Nephron progenitor cell (in vitro differentiated cells): Measurements from ENCODE around the gene BID.

Experiments
- DNase-seq: peaks from one replicate; pipeline ENCODE4 v3.0.0; 2021
- H3K27ac Mint-ChIP-seq: 2 replicates; pipeline ENCODE4 v1.8.0; 2021; ENCODE audit warnings: mild to moderate bottlenecking, moderate library complexity, mixed read lengths
- H3K27me3 Mint-ChIP-seq: 2 replicates; pipeline ENCODE4 v1.8.0; 2021; ENCODE audit warnings: mild to moderate bottlenecking, low read depth, mixed read lengths; ENCODE audit not compliant: poor library complexity
- H3K36me3 Mint-ChIP-seq: 2 replicates; pipeline ENCODE4 v1.8.0; 2021; ENCODE audit warnings: low read depth, mixed read lengths
- H3K4me1 Mint-ChIP-seq: 2 replicates; pipeline ENCODE4 v1.8.0; 2021; ENCODE audit warnings: mixed read lengths
- H3K4me3 Mint-ChIP-seq: 2 replicates; pipeline ENCODE4 v1.8.0; 2021; ENCODE audit warnings: mild to moderate bottlenecking, moderate library complexity, mixed read lengths
- H3K9me3 Mint-ChIP-seq: 2 replicates; pipeline ENCODE4 v1.8.0; 2021; ENCODE audit warnings: mild to moderate bottlenecking, moderate library complexity, mixed read lengths
- CTCF ChIP-seq: fragments of 200-600 bp; sonication (generic); IDR thresholded peaks from 2 replicates; pipeline ENCODE4 v1.5.0; 2021; ENCODE audit warnings: antibody characterized with exemption

Gene BID

GRCh38 chr22:17783312-17783711 is 9.0 kb upstream of the BID start:
- no peaks in the 10 kb centered on the region for H3K36me3 Mint-ChIP-seq
- H3K9me3 Mint-ChIP-seq = peaks cover 8% of the 10 kb centered on the region
- H3K4me1 Mint-ChIP-seq = peaks cover 62% of the 10 kb centered on the region
- no peak overlapping the region for H3K27ac Mint-ChIP-seq
- no peaks in the 10 kb centered on the region for H3K27me3 Mint-ChIP-seq
- peak overlapping the region; percentile 51 for H3K4me3 Mint-ChIP-seq
- DNase-seq = no peak
- no peak for TF ChIP-seq CTCF

GRCh38 chr22:17782621-17783020 is 8.4 kb upstream of the BID start:
- H3K4me3 Mint-ChIP-seq = no peak overlapping the region
- no peak for TF ChIP-seq CTCF
- no peaks in the 10 kb centered on the region for H3K27me3 Mint-ChIP-seq
- DNase-seq = no peak
- H3K4me1 Mint-ChIP-seq = peaks cover 68% of the 10 kb centered on the region
- H3K27ac Mint-ChIP-seq = peak overlapping the region; percentile 36
- H3K9me3 Mint-ChIP-seq = peaks cover 8% of the 10 kb centered on the region
- H3K36me3 Mint-ChIP-seq = no peaks in the 10 kb centered on the region

GRCh38 chr22:17782158-17782557 is 7.9 kb upstream of the BID start:
- TF ChIP-seq CTCF = no peak
- Mint-ChIP-seq H3K4me3 (no peak overlapping the region), H3K9me3 (peaks cover 8% of the 10 kb centered on the region), H3K36me3 (no peaks in the 10 kb centered on the region), H3K27me3 (no peaks in the 10 kb centered on the region), H3K27ac (no peak overlapping the region), H3K4me1 (peaks cover 68% of the 10 kb centered on the region)
- DNase-seq = no peak

- peaks cover 8% of the 10 kb centered on the region for H3K9me3 Mint-ChIP-seq
- peaks cover 65% of the 10 kb centered on the region for H3K4me1 Mint-ChIP-seq
- no peak for TF ChIP-seq CTCF
- DNase-seq = no peak
- H3K36me3 Mint-ChIP-seq = no peaks in the 10 kb centered on the region
- no peak overlapping the region for H3K4me3 Mint-ChIP-seq
- no peaks in the 10 kb centered on the region for H3K27me3 Mint-ChIP-seq
- no peak overlapping the region for H3K27ac Mint-ChIP-seq
Measured at GRCh38 chr22:17781319-17782031, 7.2 kb upstream of the BID start.

GRCh38 chr22:17780741-17781318 is 6.6 kb upstream of the BID start:
- H3K4me1 Mint-ChIP-seq = peaks cover 67% of the 10 kb centered on the region
- no peak overlapping the region for H3K4me3 Mint-ChIP-seq
- H3K9me3 Mint-ChIP-seq = peaks cover 8% of the 10 kb centered on the region
- no peak for TF ChIP-seq CTCF
- H3K36me3 Mint-ChIP-seq = no peaks in the 10 kb centered on the region
- H3K27ac Mint-ChIP-seq = no peak overlapping the region
- no peaks in the 10 kb centered on the region for H3K27me3 Mint-ChIP-seq
- DNase-seq = no peak
